ENCODE measurements around the gene KCNK15.

KCNK15 gene

DNA sequence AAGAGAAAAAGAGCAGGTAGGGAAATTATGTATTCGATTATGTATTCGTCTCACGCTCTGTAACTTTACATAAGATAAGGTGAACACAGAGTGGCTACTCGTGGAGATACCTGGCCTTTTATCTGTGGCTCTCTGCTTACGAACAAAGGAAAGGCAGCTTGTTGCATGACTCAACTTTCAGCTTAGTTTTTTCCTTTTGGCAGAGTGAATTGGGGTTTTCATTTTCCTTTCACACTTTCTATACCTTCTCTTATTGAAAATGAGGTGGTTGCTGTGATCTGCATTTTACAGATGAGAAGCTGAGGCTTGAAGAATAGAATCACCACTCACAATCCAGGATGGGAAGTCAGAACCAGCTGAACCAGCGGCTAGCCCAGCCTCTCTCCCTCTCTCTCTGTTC lies 13.3 kb upstream of the KCNK15 start:
- TF ChIP-seq SIN3A (IDR thresholded peaks at IDR 0.05; ENCODE audit: borderline replicate concordance, insufficient read depth, low read length) (no peak), POLR2AphosphoS5 (IDR thresholded peaks at IDR 0.05; ENCODE audit: low read depth, low read length) (no peak), FOXP2 (optimal IDR thresholded peaks at IDR 0.05; ENCODE audit: borderline replicate concordance, extremely low read depth, extremely low read length, insufficient read depth) (no peak), TAF1 (IDR thresholded peaks at IDR 0.05; ENCODE audit: borderline replicate concordance, insufficient read depth, low read length) (no peak)
- TF ChIP-seq, protein P1, sequence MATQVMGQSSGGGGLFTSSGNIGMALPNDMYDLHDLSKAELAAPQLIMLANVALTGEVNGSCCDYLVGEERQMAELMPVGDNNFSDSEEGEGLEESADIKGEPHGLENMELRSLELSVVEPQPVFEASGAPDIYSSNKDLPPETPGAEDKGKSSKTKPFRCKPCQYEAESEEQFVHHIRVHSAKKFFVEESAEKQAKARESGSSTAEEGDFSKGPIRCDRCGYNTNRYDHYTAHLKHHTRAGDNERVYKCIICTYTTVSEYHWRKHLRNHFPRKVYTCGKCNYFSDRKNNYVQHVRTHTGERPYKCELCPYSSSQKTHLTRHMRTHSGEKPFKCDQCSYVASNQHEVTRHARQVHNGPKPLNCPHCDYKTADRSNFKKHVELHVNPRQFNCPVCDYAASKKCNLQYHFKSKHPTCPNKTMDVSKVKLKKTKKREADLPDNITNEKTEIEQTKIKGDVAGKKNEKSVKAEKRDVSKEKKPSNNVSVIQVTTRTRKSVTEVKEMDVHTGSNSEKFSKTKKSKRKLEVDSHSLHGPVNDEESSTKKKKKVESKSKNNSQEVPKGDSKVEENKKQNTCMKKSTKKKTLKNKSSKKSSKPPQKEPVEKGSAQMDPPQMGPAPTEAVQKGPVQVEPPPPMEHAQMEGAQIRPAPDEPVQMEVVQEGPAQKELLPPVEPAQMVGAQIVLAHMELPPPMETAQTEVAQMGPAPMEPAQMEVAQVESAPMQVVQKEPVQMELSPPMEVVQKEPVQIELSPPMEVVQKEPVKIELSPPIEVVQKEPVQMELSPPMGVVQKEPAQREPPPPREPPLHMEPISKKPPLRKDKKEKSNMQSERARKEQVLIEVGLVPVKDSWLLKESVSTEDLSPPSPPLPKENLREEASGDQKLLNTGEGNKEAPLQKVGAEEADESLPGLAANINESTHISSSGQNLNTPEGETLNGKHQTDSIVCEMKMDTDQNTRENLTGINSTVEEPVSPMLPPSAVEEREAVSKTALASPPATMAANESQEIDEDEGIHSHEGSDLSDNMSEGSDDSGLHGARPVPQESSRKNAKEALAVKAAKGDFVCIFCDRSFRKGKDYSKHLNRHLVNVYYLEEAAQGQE (IDR thresholded peaks at IDR 0.05; ENCODE audit: insufficient read depth in 1 of 2, low read depth in 2 of 2, low read length in 2 of 2): no peak

DNA sequence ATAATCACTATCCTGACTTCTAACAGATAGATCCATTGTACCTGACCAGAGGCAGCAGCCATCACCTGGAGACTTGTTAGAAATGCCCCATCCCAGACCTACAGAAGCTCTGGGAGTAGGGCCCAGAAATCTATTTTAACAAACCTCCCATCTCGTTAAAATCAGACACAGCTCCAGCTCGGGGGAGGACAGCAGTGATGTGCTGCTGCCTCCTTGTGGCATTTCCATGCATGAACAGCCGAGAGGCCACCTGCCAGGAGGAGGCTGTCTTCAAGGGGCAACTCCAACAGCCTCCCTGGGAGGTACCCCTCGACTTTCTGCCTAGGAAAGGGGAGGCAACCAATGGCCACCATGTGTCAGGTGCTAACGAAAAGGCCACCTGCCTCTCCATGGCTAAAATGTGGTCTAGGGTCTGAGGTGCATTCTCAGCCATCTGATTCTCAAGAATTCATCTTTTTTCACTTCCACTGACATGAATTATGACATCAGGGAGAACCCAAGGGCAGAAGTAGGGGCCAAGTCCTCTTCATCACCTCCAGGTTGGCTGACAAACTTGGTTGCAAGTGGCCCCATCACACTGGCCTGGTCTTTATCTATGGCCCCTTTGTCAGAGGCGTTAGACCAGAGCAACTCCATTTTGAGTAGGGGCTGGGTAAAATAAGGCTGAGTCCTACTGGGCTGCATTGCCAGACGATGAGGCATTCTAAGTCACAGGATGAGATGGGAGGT lies 12.2 kb upstream of the KCNK15 start:
- TF ChIP-seq TAF1 (IDR thresholded peaks at IDR 0.05; ENCODE audit: borderline replicate concordance, insufficient read depth, low read length): no peak
- TF ChIP-seq, protein P1 (IDR thresholded peaks at IDR 0.05; ENCODE audit: insufficient read depth in 1 of 2, low read depth in 2 of 2, low read length in 2 of 2): no peak
- no peak for TF ChIP-seq SIN3A (IDR thresholded peaks at IDR 0.05; ENCODE audit: borderline replicate concordance, insufficient read depth, low read length)
- TF ChIP-seq POLR2AphosphoS5 (IDR thresholded peaks at IDR 0.05; ENCODE audit: low read depth, low read length): no peak

DNA sequence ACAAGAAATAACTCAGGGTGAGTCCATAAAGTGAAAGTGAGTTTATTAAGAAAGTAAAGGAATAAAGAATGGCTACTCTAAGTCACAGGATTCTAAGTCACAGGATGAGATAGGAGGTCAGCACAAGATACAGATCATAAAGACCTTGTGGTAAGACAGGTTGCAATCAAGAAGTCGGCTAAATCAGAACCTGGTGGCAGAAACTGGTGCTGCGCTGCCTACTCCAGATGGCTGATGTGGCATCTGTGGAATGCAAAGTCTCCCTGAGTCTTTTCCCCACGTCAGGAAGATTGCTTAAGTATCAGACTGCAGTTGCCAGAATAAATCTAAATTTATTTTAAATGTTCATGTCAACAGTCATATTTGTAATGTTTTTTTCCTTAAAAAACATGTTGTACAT lies 10.7 kb upstream of the KCNK15 start:
- TF ChIP-seq POLR2AphosphoS5 (IDR thresholded peaks at IDR 0.05; ENCODE audit: low read depth, low read length) (no peak), FOXP2 (optimal IDR thresholded peaks at IDR 0.05; ENCODE audit: borderline replicate concordance, extremely low read depth, extremely low read length, insufficient read depth) (no peak), TAF1 (IDR thresholded peaks at IDR 0.05; ENCODE audit: borderline replicate concordance, insufficient read depth, low read length) (no peak), SIN3A (IDR thresholded peaks at IDR 0.05; ENCODE audit: borderline replicate concordance, insufficient read depth, low read length) (no peak)
- TF ChIP-seq, protein P1 (IDR thresholded peaks at IDR 0.05; ENCODE audit: insufficient read depth in 1 of 2, low read depth in 2 of 2, low read length in 2 of 2): no peak

DNA sequence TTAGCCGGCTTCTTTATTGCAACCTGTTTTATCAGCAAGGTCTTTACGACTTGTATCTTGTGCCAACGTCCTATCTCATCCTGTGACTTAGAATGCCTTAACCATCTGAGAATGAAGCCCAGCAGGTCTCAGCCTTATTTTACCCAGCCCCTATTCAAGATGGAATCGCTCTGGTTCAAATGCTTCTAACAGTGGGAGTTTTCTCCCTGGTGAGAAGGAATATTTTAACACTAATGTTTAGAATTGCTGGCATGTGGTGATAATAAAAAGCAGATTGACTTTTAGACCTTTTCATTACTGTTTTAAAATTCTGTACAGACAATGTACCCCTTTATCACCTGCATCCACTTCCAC lies 9.9 kb upstream of the KCNK15 start:
- no peak for TF ChIP-seq POLR2AphosphoS5 (IDR thresholded peaks at IDR 0.05; ENCODE audit: low read depth, low read length)
- TF ChIP-seq TAF1 (IDR thresholded peaks at IDR 0.05; ENCODE audit: borderline replicate concordance, insufficient read depth, low read length): no peak
- TF ChIP-seq FOXP2 (optimal IDR thresholded peaks at IDR 0.05; ENCODE audit: borderline replicate concordance, extremely low read depth, extremely low read length, insufficient read depth): no peak

DNA sequence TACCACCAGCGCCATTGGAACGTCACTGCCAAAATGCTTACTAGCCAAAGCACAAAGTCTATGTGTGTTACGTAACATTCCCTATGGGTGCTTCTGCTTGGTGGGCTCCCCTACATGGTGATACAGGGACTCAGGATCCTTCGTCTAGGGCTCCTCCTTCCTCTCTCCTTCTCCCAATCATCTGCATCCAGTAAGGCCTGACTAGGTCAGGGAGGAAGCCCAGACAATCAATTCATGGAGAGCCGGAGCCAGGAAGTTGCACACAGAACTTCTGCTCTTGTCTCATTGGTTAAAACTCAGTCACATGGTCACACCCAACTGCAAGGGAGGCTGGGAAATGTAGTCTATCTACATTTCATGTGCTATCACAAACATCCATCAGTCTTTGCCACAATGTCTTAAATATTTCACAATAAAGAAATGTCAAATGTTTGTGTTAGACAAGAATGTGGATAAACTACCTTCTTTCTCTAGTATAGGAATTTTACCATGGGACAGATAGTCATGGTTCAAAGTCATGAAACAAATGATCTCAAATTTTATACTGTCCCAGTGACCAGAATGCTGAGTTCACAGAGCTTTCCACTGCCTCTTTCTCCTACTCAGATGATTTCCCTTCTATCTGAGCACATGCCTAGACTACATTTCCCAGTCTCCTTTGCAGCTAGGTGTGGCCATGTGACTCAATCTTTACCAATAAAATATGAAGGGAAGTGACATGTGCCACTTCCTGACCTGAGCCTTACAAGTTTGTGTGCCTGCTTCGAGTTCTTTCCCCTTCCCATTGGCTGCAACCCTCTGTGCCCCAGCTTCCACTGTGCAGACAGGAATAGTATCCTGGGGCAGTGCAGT lies 9.3 kb upstream of the KCNK15 start:
- no peak for TF ChIP-seq FOXP2 (optimal IDR thresholded peaks at IDR 0.05; ENCODE audit: borderline replicate concordance, extremely low read depth, extremely low read length, insufficient read depth)
- TF ChIP-seq TAF1 (IDR thresholded peaks at IDR 0.05; ENCODE audit: borderline replicate concordance, insufficient read depth, low read length): no peak
- TF ChIP-seq POLR2AphosphoS5 (IDR thresholded peaks at IDR 0.05; ENCODE audit: low read depth, low read length): no peak; the same call in 1 of the 2 replicates
- TF ChIP-seq SIN3A (IDR thresholded peaks at IDR 0.05; ENCODE audit: borderline replicate concordance, insufficient read depth, low read length): no peak
- TF ChIP-seq, protein P1 (IDR thresholded peaks at IDR 0.05; ENCODE audit: insufficient read depth in 1 of 2, low read depth in 2 of 2, low read length in 2 of 2): no peak

Measured in PFSK-1 (cell line).